Uterus (tissue), 2 donors: ENCODE data around the gene AFG1L.

Source experiments
- POLR2A ChIP-seq, 2 donors: fragments of 450-650 bp; IDR thresholded peaks; one replicate each; pipeline ENCODE4 v1.6.1; 2016; ENCODE audit warnings: antibody characterized with exemption in 2 of 2, mild to moderate bottlenecking in 1 of 2, moderate library complexity in 1 of 2
- TF ChIP-seq, protein P1 (sequence below), 4 experiments: fragments of 200-600 bp in 2 of 4; fragments of 450-650 bp in 2 of 4; sonication (generic) in 2 of 4; IDR thresholded peaks; one replicate each; pipeline ENCODE4 v1.5.1; 2016 to 2019; ENCODE audit warnings: antibody characterized with exemption in 4 of 4, mild to moderate bottlenecking in 2 of 4, moderate library complexity in 1 of 4

DNA sequence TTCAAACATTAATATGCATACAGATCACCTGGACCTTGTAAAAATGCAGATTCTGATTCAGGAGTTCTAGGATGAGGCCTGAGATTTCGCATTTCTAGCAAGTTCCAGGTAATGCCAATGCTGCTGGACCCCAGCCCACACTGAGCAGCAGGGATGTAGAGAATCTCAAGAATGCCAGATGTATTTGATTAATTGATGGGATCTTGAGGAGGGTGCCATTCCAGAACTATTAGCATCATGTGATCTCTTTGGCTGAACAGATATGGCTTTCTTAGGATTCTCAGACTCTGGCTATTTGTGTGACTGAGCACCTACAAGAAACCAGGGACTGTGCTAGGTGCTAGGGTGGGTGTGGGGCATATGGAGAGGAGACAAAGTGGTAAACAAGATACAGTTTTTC lies 17.6 kb upstream of the AFG1L start:
- TF ChIP-seq, protein P1, sequence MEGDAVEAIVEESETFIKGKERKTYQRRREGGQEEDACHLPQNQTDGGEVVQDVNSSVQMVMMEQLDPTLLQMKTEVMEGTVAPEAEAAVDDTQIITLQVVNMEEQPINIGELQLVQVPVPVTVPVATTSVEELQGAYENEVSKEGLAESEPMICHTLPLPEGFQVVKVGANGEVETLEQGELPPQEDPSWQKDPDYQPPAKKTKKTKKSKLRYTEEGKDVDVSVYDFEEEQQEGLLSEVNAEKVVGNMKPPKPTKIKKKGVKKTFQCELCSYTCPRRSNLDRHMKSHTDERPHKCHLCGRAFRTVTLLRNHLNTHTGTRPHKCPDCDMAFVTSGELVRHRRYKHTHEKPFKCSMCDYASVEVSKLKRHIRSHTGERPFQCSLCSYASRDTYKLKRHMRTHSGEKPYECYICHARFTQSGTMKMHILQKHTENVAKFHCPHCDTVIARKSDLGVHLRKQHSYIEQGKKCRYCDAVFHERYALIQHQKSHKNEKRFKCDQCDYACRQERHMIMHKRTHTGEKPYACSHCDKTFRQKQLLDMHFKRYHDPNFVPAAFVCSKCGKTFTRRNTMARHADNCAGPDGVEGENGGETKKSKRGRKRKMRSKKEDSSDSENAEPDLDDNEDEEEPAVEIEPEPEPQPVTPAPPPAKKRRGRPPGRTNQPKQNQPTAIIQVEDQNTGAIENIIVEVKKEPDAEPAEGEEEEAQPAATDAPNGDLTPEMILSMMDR (IDR thresholded peaks at IDR 0.05) = no peak
- no peak for TF ChIP-seq POLR2A (IDR thresholded peaks at IDR 0.05)
